CD4-positive, alpha-beta T cell treated with Interleukin-4 for 1 hour (primary cell): ENCODE results near the gene FRMPD4.

Source experiments
- DNase-seq, 2 donors: peaks; one replicate each; pipeline ENCODE4 v3.0.0-alpha.2; 2020 to 2022

Gene FRMPD4

DNA sequence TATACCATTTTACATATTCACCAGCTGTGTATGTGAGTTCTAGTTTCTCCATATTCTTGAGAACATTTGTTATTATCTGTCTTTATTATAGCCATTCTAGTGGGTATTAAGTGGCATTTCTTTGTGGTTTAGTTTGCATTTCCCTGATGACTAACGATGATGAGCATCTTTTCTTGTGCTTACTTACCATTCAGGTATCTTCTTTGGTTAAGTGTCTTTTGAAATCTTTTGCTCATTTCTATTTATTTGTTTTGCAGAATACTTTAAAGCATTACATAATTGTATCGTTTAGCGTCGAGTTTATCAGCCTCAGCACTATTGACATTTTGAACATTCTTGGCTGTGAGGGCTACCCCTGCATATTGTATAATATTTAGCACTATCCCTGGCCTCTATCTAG is 85.4 kb downstream of the FRMPD4 start:
- DNase-seq: no peak

GRCh38 chrX:12225107-12225506 is 86.8 kb downstream of the FRMPD4 start:
- no peak for DNase-seq

GRCh38 chrX:12227412-12228041 is 89.3 kb downstream of the FRMPD4 start:
- no peak for DNase-seq

DNA sequence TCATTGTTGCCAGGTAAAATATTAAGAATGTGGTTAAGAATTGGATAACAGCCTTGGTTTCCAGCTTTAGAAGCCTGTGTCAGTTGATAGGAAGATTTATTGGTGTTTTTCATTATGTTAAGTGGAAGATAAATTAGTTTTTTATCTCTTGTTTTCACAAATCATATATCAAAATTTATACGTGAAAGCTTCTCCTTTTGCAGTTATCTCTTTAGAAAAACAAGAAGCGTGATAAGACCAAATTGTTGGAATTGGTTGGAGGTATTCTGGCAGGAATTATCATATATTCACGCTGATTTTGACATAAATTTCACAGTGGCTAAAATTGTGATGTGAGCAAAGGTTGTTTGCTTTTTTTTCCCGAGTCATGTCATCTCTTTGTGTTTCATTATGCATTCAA is 90.6 kb downstream of the FRMPD4 start:
- no peak for DNase-seq

DNA sequence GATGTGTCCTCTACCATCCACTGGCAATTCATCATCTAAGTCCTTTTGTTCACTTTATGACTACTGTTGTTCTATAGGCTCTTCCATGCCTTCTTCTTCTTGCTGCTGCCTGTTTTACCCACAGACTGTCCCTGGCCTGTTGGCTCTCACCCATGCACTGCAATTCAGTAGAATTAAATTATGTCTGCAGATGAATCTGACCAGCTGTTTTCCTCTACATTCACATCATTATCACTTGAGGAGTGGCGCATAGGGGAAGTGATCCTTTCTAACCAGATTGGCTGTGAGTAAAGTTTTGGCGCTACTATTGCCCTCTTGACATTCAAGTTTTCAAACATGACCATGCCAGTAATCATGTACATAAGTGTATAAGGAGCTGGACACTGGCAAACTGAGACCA is 91.7 kb downstream of the FRMPD4 start:
- no peak for DNase-seq

DNA sequence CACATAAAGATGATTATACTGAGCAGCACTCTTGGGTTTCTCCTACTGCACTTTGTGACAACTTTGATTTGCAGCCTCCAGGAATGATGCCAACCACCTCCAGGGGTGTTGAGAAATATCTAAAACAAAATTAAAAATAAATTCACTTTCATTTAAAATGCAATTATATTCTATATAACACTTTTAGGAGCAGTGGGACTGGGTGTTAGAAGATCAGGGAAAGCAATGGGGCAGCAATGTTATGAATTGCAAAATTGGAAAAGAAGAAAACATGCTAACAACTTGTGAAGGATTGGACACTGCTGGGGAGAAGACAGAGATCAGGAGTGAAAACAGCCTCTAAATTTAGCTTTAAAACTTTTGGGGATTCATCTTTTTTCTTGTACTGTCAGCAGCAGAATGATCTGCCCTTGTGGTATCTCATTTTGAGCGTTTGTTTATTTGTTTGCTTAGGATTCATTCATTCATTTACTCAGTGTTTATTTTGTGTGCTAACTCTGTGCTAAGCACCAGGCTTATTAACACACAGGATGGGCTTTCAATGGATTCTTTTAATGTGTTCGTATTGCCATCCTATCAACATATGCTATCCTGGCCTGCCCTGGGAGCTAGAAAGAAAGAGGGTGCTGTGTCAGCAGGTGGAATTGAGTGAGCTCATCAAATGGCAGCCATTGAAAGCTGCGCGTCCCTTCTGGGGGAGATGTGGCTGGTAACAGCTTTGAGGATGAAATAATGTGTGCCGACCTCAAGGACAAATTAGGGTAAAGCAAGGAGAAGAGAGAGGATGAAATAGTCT is 96.5 kb downstream of the FRMPD4 start:
- DNase-seq: no peak

GRCh38 chrX:12236156-12236555 is 97.9 kb downstream of the FRMPD4 start:
- no peak for DNase-seq

DNA sequence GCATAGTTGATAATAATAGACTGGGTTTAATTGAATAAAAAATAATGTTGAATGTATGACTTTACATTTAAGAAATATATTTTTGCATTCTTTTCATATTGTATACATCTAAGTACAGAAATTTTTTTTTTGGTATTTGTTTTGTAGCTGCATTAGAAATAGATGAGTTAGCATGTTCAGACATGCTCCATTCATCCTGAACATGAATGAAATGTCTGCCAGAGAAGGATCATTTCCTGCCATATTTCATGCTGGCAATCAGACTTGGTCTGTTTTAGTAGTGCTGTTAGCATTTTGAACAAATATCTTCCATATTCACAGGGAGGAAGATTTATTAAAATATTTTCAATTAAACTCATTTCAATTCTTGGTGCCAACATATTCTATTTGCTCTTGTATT is 98.9 kb downstream of the FRMPD4 start:
- DNase-seq: no peak

GRCh38 chrX:12237771-12238170 is 99.5 kb downstream of the FRMPD4 start:
- no peak for DNase-seq

GRCh38 chrX:12239356-12240082 is 101.2 kb downstream of the FRMPD4 start:
- no peak for DNase-seq

DNA sequence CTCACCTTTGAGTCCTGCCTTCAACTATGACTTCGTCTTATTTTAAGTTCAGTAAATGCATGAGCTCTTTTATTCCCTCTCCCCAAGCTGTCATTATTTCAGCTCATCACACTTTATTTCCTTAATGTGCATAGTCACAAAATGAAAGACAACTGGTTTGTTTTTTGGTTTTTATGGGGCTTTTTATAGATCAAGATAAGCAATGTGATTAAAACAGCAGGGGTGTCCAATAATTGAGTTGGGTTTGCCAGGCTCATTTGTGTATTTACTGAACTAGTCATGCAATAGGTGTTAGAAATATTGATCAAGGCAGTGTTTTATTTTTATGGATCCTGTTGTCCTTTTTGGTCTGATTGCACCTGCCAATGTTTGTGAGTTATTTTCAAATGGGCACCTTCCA is 102.2 kb downstream of the FRMPD4 start:
- DNase-seq: no peak

DNA sequence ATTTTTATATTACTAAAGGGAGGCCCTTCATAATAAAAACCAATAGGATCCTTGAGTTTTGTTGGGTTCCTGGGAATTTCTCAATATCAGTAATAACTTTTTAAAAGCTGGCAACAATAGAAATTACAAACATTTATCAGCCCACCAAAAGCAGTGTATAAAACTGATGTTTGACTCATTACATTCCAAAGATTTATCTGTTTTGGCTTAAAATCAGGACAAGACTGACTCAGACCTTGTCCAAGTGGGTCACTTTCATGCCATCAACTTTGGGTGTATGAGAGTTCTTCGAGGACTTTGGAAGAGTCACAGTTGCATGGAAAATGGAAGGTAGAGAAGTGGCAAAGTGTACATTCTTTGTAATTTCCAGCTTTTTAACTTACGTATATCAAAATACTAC is 102.8 kb downstream of the FRMPD4 start:
- DNase-seq: no peak

DNA sequence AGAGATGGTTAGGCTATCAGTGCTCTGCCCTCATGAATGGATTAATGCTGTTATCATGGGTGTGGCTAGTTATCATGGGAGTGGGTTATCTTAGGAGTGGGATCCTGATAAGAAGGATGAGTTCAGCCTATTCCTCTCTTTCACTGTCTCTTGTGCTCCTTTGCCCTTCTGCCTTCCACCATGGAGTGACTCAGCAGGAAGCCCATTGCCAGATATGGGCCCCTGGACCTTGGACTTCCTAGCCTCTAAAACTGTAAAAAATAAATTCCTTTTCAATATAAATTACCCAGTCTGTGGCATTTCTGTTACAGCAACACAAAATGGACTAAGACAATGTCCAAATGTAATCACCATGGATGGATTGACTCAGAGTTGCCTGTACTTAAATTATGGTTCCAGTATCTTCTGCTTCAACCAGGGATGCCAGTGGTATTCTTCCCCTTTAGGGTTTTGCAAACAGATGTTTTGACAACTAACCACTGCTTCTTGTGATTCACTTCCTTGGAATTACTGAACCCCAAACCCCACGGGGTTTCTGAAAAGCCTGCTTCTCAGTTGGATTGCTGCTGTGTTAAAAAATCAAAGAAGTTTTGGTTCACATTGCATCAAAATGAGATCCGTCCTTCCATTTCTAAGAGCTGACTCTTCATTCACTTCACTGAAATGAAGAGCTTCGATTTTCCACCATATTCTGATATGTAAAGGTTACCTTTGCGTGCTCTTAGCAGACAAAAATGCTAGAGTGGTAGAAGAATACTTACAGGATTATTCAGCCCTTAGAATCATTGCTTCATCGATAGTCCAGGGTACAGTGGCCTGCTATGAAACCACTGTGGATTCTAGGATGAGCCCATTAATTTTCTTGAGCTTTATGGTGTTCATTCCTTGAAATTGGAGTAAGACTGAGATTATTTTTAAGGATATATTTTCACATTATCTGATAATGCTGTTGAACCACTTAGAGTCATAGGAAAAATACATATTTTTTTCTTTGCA is 107.7 kb downstream of the FRMPD4 start:
- no peak for DNase-seq

DNA sequence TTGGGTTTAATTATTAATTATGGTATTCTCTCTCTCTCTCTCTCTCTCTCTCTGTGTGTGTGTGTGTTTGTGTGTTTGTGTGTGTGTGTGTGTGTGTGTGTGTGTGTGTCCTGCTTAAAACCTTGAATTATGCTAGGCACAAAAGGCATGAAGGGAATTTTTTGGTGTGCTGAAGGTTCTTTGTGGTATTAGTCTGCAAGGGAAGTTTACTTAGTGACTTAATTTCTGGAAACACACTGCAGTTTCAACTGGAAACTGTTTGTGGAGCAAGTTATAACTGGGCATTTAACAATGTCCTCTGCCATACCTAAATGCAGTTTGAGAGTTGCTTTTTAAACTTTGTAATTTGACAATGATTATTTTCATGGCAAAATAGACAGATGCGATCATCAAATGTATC is 111.7 kb downstream of the FRMPD4 start:
- no peak for DNase-seq

DNA sequence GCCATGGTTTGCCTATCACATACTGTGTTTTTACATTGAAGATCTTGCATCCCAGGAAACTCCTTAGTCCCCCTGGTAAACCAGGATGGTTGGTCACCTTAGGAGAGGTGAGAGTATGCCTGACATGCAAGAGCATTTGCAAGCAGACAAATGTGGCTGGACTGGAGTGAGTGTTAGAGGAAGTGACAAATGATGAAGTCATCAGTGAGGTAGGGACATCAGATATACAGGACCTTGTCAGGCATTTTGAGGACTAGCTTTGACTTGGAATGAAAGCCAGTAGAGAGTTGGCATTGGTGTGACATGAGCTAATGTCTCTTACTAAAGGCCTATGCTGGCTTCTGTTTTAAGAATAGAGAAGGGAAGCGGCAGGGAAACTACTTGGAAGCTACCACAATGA is 124.9 kb downstream of the FRMPD4 start:
- no peak for DNase-seq

DNA sequence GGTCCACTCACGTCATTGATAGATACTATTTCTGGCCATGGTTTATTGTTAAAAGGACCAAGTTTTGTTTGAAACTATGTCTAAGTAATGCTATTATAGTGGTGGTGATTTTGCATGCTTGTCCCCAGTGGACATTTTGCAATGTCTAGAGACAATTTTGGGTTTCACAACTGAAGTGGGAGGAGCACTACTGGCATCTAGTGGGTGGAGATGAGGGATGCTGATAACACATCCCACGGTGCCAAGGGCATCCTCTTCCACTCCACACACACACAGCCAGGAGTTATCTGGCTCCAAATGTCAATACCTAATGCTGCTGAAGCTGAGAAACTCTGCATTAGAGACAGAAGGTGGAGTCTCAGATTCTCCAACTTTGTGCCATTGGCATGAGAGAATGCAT is 131.2 kb downstream of the FRMPD4 start:
- DNase-seq: no peak

DNA sequence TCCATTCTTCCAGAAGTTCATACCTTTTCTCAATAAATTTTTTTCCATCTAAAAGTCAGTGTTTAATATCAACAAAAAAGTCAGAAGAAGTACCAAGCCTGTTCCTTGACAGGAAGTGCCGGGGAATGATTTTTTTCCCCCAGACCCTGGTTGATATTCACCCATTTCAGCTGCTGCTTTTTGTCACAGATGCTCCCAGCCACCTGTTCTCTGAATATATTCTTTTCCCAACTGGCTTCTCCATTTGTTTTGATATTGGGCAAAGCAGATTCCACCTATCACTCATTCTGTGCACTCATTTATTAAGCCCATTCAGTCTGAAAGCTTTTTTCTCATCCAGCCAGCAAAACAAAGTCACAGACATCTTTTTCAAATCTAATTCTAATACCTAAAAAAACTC is 139.9 kb downstream of the FRMPD4 start:
- no peak for DNase-seq

DNA sequence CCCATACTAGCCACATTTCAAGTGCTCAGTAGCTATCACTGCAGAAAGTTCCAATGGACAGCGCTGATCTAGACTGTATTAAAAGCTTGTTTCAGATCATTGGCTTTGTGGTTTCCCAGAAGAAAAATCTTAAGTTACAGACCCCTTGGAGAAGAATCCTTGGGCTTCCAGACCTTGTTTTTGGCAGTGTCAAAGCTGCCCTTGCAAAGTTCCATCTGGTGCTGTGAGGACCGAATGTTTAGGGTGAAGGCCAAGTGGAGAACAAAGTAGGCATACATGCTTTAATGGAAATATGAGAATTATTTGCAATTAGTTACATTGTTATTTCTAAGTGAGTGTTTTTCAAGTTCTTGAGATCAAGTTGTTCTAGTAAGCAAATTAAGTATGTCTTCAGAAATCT is 144.7 kb downstream of the FRMPD4 start:
- no peak for DNase-seq

GRCh38 chrX:12292996-12293765 is 154.9 kb downstream of the FRMPD4 start:
- DNase-seq: no peak

GRCh38 chrX:12297353-12297752 is 159.1 kb downstream of the FRMPD4 start:
- no peak for DNase-seq

GRCh38 chrX:12301288-12301687 is 163.0 kb downstream of the FRMPD4 start:
- DNase-seq: no peak

- no peak for DNase-seq
Observed at GRCh38 chrX:12304261-12304660, 166.0 kb downstream of the FRMPD4 start.
